GM21526 (cell line): ENCODE results near the gene LARP6.
"Not testable (repeated sequence)": the region's sequence is repeated elsewhere in the genome, so short reads cannot be mapped to it uniquely, and the experiment has no call there.

ENCODE experiments used
- ATAC-seq: cut with Tn5 transposase; IDR thresholded peaks from one replicate; pipeline ENCODE4 v1.9.1; 2021; ENCODE audit warnings: moderate library complexity; ENCODE audit not compliant: unreplicated experiment, low FRiP score

The LARP6 gene

GRCh38 chr15:70853973-70854665 is at the start of gene LARP6:
Gene LARP6, minus strand, starts transcription at chr15:70854157. Its CDS starts 69 bp downstream, at chr15:70854088.
- no peak for ATAC-seq

- no peak for ATAC-seq
Observed at GRCh38 chr15:70902107-70902506, 48.1 kb upstream of the LARP6 start.

GRCh38 chr15:70892912-70893560 is 39.1 kb upstream of the LARP6 start:
- ATAC-seq: peak; percentile 23

- ATAC-seq: peak; percentile 71
Observed at GRCh38 chr15:70892002-70892911, 38.3 kb upstream of the LARP6 start, which contains the start of the genes LRRC49 and THAP10. Gene LRRC49, plus strand, starts transcription at chr15:70892826. Its CDS starts 69 bp downstream, at chr15:70892895. Gene THAP10, minus strand, starts transcription at chr15:70892433. Its CDS starts 161 bp downstream, at chr15:70892272.

GRCh38 chr15:70882361-70882760 is 28.4 kb upstream of the LARP6 start:
- ATAC-seq: no peak

- ATAC-seq: no peak
Observed at GRCh38 chr15:70880781-70881180, 26.8 kb upstream of the LARP6 start.

GRCh38 chr15:70879401-70879800 is 25.4 kb upstream of the LARP6 start:
- no peak for ATAC-seq

GRCh38 chr15:70876683-70877082 is 22.7 kb upstream of the LARP6 start:
- no peak for ATAC-seq

GRCh38 chr15:70876011-70876410 is 22.1 kb upstream of the LARP6 start:
- ATAC-seq: no peak

GRCh38 chr15:70875001-70875782 is 21.2 kb upstream of the LARP6 start:
- ATAC-seq: no peak

- no peak for ATAC-seq
Observed at GRCh38 chr15:70873232-70874054, 19.5 kb upstream of the LARP6 start.

- not testable (repeated sequence) for ATAC-seq
Observed at GRCh38 chr15:70871490-70871889, 17.5 kb upstream of the LARP6 start.

- ATAC-seq: no peak
Observed at GRCh38 chr15:70870051-70870450, 16.1 kb upstream of the LARP6 start.

GRCh38 chr15:70869346-70869745 is 15.4 kb upstream of the LARP6 start:
- no peak for ATAC-seq

- no peak for ATAC-seq
Observed at GRCh38 chr15:70867911-70868467, 14.0 kb upstream of the LARP6 start.

- no peak for ATAC-seq
Observed at GRCh38 chr15:70866982-70867641, 13.2 kb upstream of the LARP6 start.

GRCh38 chr15:70863450-70864218 is 9.7 kb upstream of the LARP6 start:
- ATAC-seq: no peak

GRCh38 chr15:70859998-70860397 is 6.0 kb upstream of the LARP6 start:
- no peak for ATAC-seq
